Spleen (tissue), 7 donors: ENCODE measurements around the gene IGSF21.

ENCODE experiments used
- CTCF ChIP-seq, 11 experiments: fragments of 200-600 bp in 7 of 11; fragments of 450-650 bp in 4 of 11; sonication (generic) in 4 of 11; IDR thresholded peaks in 8 of 11; conservative IDR thresholded peaks in 3 of 11; 1 replicate in 7 of 11; 2 replicates in 4 of 11; pipeline versions ENCODE4 v1.4.0 to v1.8.0; 2016 to 2021; ENCODE audit warnings: antibody characterized with exemption in 11 of 11, inconsistent platforms in 4 of 11, mild to moderate bottlenecking in 1 of 11
- POLR2A ChIP-seq, 3 donors: fragments of 450-650 bp; IDR thresholded peaks; one replicate each; pipeline ENCODE4 v1.5.1; 2017; ENCODE audit warnings: antibody characterized with exemption in 3 of 3, mild to moderate bottlenecking in 1 of 3
- POLR2AphosphoS5 ChIP-seq, 3 donors: sonication (generic); formaldehyde crosslinking; IDR thresholded peaks; one replicate each; pipeline ENCODE4 v1.5.1; 2017; ENCODE audit warnings: antibody characterized with exemption in 3 of 3
- donor health status: DM: no; HTN: no; CAD: no; lungs with moderate emphysema.
- donor health status: DM: no; HTN: no; CAD: no.
- donor health status: DM: no; HTN: no; CAD: no.

- TF ChIP-seq CTCF (IDR thresholded peaks at IDR 0.05 in 8 of 11, conservative IDR thresholded peaks at IDR 0.05 in 3 of 11) (no peak), POLR2A (IDR thresholded peaks at IDR 0.05) (no peak), POLR2AphosphoS5 (IDR thresholded peaks at IDR 0.05) (no peak)
These were observed 171.3 kb downstream of the IGSF21 start for GRCh38 chr1:18278946-18279345.
